OCI-LY3 (cell line): ENCODE measurements around the gene TMEM132C.

Experiments
- H2AFZ ChIP-seq: fragments of 200-600, 300-600 bp; shearing (Covaris generic); 2 replicates; pipeline ENCODE4 v1.6.0; 2014; ENCODE audit warnings: antibody characterized with exemption, low read depth, low read length
- H3K27ac ChIP-seq: fragments of 200-600, 300-600 bp; sonication (generic); 2 replicates; pipeline ENCODE4 v1.5.1; 2014; ENCODE audit warnings: mild to moderate bottlenecking, low read length, moderate library complexity, mixed read lengths
- H3K27me3 ChIP-seq: fragments of 200-600, 300-600 bp; sonication (generic); 2 replicates; pipeline ENCODE4 v1.6.1; 2014; ENCODE audit warnings: low read depth, low read length, mixed read lengths
- H3K36me3 ChIP-seq: fragments of 200-600, 300-600 bp; sonication (generic); replicated peaks from 2 replicates; pipeline ENCODE3; 2014; ENCODE audit warnings: low read depth, low read length, mixed read lengths
- H3K4me1 ChIP-seq: fragments of 300-600, 200-600 bp; sonication (generic); 2 replicates; pipeline ENCODE4 v1.6.1; 2014; ENCODE audit warnings: low read length, mixed read lengths
- H3K4me2 ChIP-seq: fragments of 200-600, 300-600 bp; sonication (generic); 2 replicates; pipeline ENCODE4 v1.6.1; 2014; ENCODE audit warnings: low read length, mixed read lengths
- H3K4me3 ChIP-seq: fragments of 300-600, 200-600 bp; sonication (generic); 2 replicates; pipeline ENCODE4 v1.5.1; 2014; ENCODE audit warnings: antibody characterized with exemption, mild to moderate bottlenecking, low read length, moderate library complexity
- H3K79me2 ChIP-seq: fragments of 300-600, 200-600 bp; shearing (Covaris generic); 2 replicates; pipeline ENCODE4 v1.6.1; 2014; ENCODE audit warnings: mild to moderate bottlenecking, low read length, mixed read lengths
- H3K9ac ChIP-seq: fragments of 300-600, 200-600 bp; shearing (Covaris generic); 2 replicates; pipeline ENCODE4 v1.6.0; 2014; ENCODE audit warnings: mild to moderate bottlenecking, low read length, moderate library complexity
- H3K9me3 ChIP-seq: fragments of 200-600, 300-600 bp; shearing (Covaris generic); 2 replicates; pipeline ENCODE4 v1.6.1; 2014; ENCODE audit warnings: low read length, mixed read lengths; ENCODE audit not compliant: insufficient read depth
- H4K20me1 ChIP-seq: fragments of 200-600, 300-600 bp; sonication (generic); 2 replicates; pipeline ENCODE4 v1.6.1; 2016; ENCODE audit warnings: low read length, mixed read lengths; ENCODE audit not compliant: insufficient read depth
- EZH2phosphoT487 ChIP-seq: fragments of 200-600 bp; shearing (Covaris generic); IDR thresholded peaks from 2 replicates; pipeline ENCODE4 v1.6.1; 2018; ENCODE audit warnings: antibody characterized with exemption, mixed run types, low read depth
- TF ChIP-seq, protein P1 (sequence below): fragments of 200-600, 300-600 bp; sonication (generic); IDR thresholded peaks from 2 replicates; pipeline ENCODE4 v1.5.1; 2014; ENCODE audit warnings: antibody characterized with exemption, low read length, low read depth

TMEM132C gene

GRCh38 chr12:128328961-128329360 is 62.0 kb downstream of the TMEM132C start:
- Histone ChIP-seq H3K36me3 (no peaks in the 10 kb centered on the region), H3K27ac (no peak overlapping the region), H4K20me1 (no peaks in the 10 kb centered on the region), H3K4me2 (no peak overlapping the region), H3K79me2 (no peaks in the 10 kb centered on the region), H3K4me3 (no peak overlapping the region), H3K4me1 (no peaks in the 10 kb centered on the region), H2AFZ (no peak overlapping the region), H3K9ac (no peak overlapping the region), H3K27me3 (no peaks in the 10 kb centered on the region), H3K9me3 (no peaks in the 10 kb centered on the region)
- TF ChIP-seq, protein P1, sequence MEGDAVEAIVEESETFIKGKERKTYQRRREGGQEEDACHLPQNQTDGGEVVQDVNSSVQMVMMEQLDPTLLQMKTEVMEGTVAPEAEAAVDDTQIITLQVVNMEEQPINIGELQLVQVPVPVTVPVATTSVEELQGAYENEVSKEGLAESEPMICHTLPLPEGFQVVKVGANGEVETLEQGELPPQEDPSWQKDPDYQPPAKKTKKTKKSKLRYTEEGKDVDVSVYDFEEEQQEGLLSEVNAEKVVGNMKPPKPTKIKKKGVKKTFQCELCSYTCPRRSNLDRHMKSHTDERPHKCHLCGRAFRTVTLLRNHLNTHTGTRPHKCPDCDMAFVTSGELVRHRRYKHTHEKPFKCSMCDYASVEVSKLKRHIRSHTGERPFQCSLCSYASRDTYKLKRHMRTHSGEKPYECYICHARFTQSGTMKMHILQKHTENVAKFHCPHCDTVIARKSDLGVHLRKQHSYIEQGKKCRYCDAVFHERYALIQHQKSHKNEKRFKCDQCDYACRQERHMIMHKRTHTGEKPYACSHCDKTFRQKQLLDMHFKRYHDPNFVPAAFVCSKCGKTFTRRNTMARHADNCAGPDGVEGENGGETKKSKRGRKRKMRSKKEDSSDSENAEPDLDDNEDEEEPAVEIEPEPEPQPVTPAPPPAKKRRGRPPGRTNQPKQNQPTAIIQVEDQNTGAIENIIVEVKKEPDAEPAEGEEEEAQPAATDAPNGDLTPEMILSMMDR, result no peak
- no peak for TF ChIP-seq EZH2phosphoT487

- H3K36me3 ChIP-seq, result no peaks in the 10 kb centered on the region
- H3K4me2 ChIP-seq, result no peak overlapping the region
- TF ChIP-seq, protein P1, result no peak
- no peak for TF ChIP-seq EZH2phosphoT487
- no peaks in the 10 kb centered on the region for H4K20me1 ChIP-seq
- no peak overlapping the region for H3K27ac ChIP-seq
- H3K9me3 ChIP-seq, result no peaks in the 10 kb centered on the region
- H3K27me3 ChIP-seq, result no peaks in the 10 kb centered on the region
- H3K4me3 ChIP-seq, result no peak overlapping the region
- no peaks in the 10 kb centered on the region for H3K4me1 ChIP-seq
- H2AFZ ChIP-seq, result no peak overlapping the region
- H3K79me2 ChIP-seq, result no peaks in the 10 kb centered on the region
- H3K9ac ChIP-seq, result no peak overlapping the region
These were observed 69.5 kb downstream of the TMEM132C start for GRCh38 chr12:128336204-128337070.

GRCh38 chr12:128337071-128337345 is 70.0 kb downstream of the TMEM132C start:
- H3K27me3 ChIP-seq, result no peaks in the 10 kb centered on the region
- H3K9me3 ChIP-seq, result no peaks in the 10 kb centered on the region
- no peak overlapping the region for H3K4me3 ChIP-seq
- no peak overlapping the region for H3K27ac ChIP-seq
- no peak for TF ChIP-seq EZH2phosphoT487
- TF ChIP-seq, protein P1, result no peak
- H3K4me2 ChIP-seq, result no peak overlapping the region
- no peak overlapping the region for H2AFZ ChIP-seq
- H3K36me3 ChIP-seq, result no peaks in the 10 kb centered on the region
- no peaks in the 10 kb centered on the region for H3K79me2 ChIP-seq
- no peaks in the 10 kb centered on the region for H4K20me1 ChIP-seq
- H3K9ac ChIP-seq, result no peak overlapping the region
- no peaks in the 10 kb centered on the region for H3K4me1 ChIP-seq

- Histone ChIP-seq H3K9me3 (no peaks in the 10 kb centered on the region), H3K4me2 (no peak overlapping the region), H3K27me3 (no peaks in the 10 kb centered on the region), H3K79me2 (no peaks in the 10 kb centered on the region), H3K4me1 (no peaks in the 10 kb centered on the region), H4K20me1 (no peaks in the 10 kb centered on the region), H3K36me3 (no peaks in the 10 kb centered on the region), H3K4me3 (no peak overlapping the region), H3K27ac (no peak overlapping the region), H2AFZ (no peak overlapping the region), H3K9ac (no peak overlapping the region)
- TF ChIP-seq, protein P1, result no peak
- no peak for TF ChIP-seq EZH2phosphoT487
These were observed 70.6 kb downstream of the TMEM132C start for GRCh38 chr12:128337431-128338170.
